OCI-LY3 (cell line): ENCODE results near the gene MAD1L1.
"Not testable (repeated sequence)": the region's sequence is repeated elsewhere in the genome, so short reads cannot be mapped to it uniquely, and the experiment has no call there.

Source experiments
- H2AFZ ChIP-seq: fragments of 200-600, 300-600 bp; shearing (Covaris generic); 2 replicates; pipeline ENCODE4 v1.6.0; 2014; ENCODE audit warnings: antibody characterized with exemption, low read depth, low read length
- H3K27ac ChIP-seq: fragments of 200-600, 300-600 bp; sonication (generic); 2 replicates; pipeline ENCODE4 v1.5.1; 2014; ENCODE audit warnings: mild to moderate bottlenecking, low read length, moderate library complexity, mixed read lengths
- H3K27me3 ChIP-seq: fragments of 200-600, 300-600 bp; sonication (generic); 2 replicates; pipeline ENCODE4 v1.6.1; 2014; ENCODE audit warnings: low read depth, low read length, mixed read lengths
- H3K36me3 ChIP-seq: fragments of 200-600, 300-600 bp; sonication (generic); replicated peaks from 2 replicates; pipeline ENCODE3; 2014; ENCODE audit warnings: low read depth, low read length, mixed read lengths
- H3K4me1 ChIP-seq: fragments of 300-600, 200-600 bp; sonication (generic); 2 replicates; pipeline ENCODE4 v1.6.1; 2014; ENCODE audit warnings: low read length, mixed read lengths
- H3K4me2 ChIP-seq: fragments of 200-600, 300-600 bp; sonication (generic); 2 replicates; pipeline ENCODE4 v1.6.1; 2014; ENCODE audit warnings: low read length, mixed read lengths
- H3K4me3 ChIP-seq: fragments of 300-600, 200-600 bp; sonication (generic); 2 replicates; pipeline ENCODE4 v1.5.1; 2014; ENCODE audit warnings: antibody characterized with exemption, mild to moderate bottlenecking, low read length, moderate library complexity
- H3K79me2 ChIP-seq: fragments of 300-600, 200-600 bp; shearing (Covaris generic); 2 replicates; pipeline ENCODE4 v1.6.1; 2014; ENCODE audit warnings: mild to moderate bottlenecking, low read length, mixed read lengths
- H3K9ac ChIP-seq: fragments of 300-600, 200-600 bp; shearing (Covaris generic); 2 replicates; pipeline ENCODE4 v1.6.0; 2014; ENCODE audit warnings: mild to moderate bottlenecking, low read length, moderate library complexity
- H3K9me3 ChIP-seq: fragments of 200-600, 300-600 bp; shearing (Covaris generic); 2 replicates; pipeline ENCODE4 v1.6.1; 2014; ENCODE audit warnings: low read length, mixed read lengths; ENCODE audit not compliant: insufficient read depth
- H4K20me1 ChIP-seq: fragments of 200-600, 300-600 bp; sonication (generic); 2 replicates; pipeline ENCODE4 v1.6.1; 2016; ENCODE audit warnings: low read length, mixed read lengths; ENCODE audit not compliant: insufficient read depth
- CTCF ChIP-seq: fragments of 200-600, 300-600 bp; sonication (generic); IDR thresholded peaks from 2 replicates; pipeline ENCODE4 v1.5.1; 2014; ENCODE audit warnings: antibody characterized with exemption, low read length, low read depth
- EZH2phosphoT487 ChIP-seq: fragments of 200-600 bp; shearing (Covaris generic); IDR thresholded peaks from 2 replicates; pipeline ENCODE4 v1.6.1; 2018; ENCODE audit warnings: antibody characterized with exemption, mixed run types, low read depth

The MAD1L1 gene

GRCh38 chr7:1875392-1876199 is 357.1 kb downstream of the MAD1L1 start:
- not testable (repeated sequence) for H2AFZ ChIP-seq, H4K20me1 ChIP-seq, H3K79me2 ChIP-seq, H3K36me3 ChIP-seq, H3K9ac ChIP-seq, H3K4me2 ChIP-seq, H3K4me1 ChIP-seq, H3K4me3 ChIP-seq, H3K27me3 ChIP-seq, H3K9me3 ChIP-seq, H3K27ac ChIP-seq

GRCh38 chr7:1874590-1875391 is 358.0 kb downstream of the MAD1L1 start:
- H3K9me3 ChIP-seq, H2AFZ ChIP-seq, H3K4me1 ChIP-seq, H3K27ac ChIP-seq, H3K36me3 ChIP-seq, H3K9ac ChIP-seq, H3K4me2 ChIP-seq, H3K27me3 ChIP-seq, H4K20me1 ChIP-seq, H3K4me3 ChIP-seq, H3K79me2 ChIP-seq: not testable (repeated sequence)

- TF ChIP-seq CTCF (no peak), EZH2phosphoT487 (no peak)
- H3K4me3 ChIP-seq: no peak overlapping the region
- H4K20me1 ChIP-seq: no peaks in the 10 kb centered on the region
- H3K4me2 ChIP-seq: no peak overlapping the region
- H3K4me1 ChIP-seq: no peaks in the 10 kb centered on the region
- no peaks in the 10 kb centered on the region for H3K27me3 ChIP-seq
- H2AFZ ChIP-seq: no peak overlapping the region
- no peaks in the 10 kb centered on the region for H3K79me2 ChIP-seq
- H3K9ac ChIP-seq: no peak overlapping the region
- H3K9me3 ChIP-seq: no peaks in the 10 kb centered on the region
- no peak overlapping the region for H3K27ac ChIP-seq
- H3K36me3 ChIP-seq: peaks cover 4% of the 10 kb centered on the region
Observed at GRCh38 chr7:1873857-1874589, 358.7 kb downstream of the MAD1L1 start.

- H3K36me3 ChIP-seq: peaks cover 4% of the 10 kb centered on the region
- no peaks in the 10 kb centered on the region for H3K27me3 ChIP-seq
- no peak overlapping the region for H2AFZ ChIP-seq
- no peak overlapping the region for H3K9ac ChIP-seq
- no peaks in the 10 kb centered on the region for H4K20me1 ChIP-seq
- no peaks in the 10 kb centered on the region for H3K79me2 ChIP-seq
- no peak overlapping the region for H3K4me3 ChIP-seq
- no peaks in the 10 kb centered on the region for H3K9me3 ChIP-seq
- no peak overlapping the region for H3K27ac ChIP-seq
- TF ChIP-seq CTCF (no peak), EZH2phosphoT487 (no peak)
- no peak overlapping the region for H3K4me2 ChIP-seq
- no peaks in the 10 kb centered on the region for H3K4me1 ChIP-seq
Observed at GRCh38 chr7:1873421-1873820, 359.3 kb downstream of the MAD1L1 start.

- Histone ChIP-seq H3K4me2 (no peak overlapping the region), H3K4me3 (no peak overlapping the region), H4K20me1 (no peaks in the 10 kb centered on the region), H3K9me3 (no peaks in the 10 kb centered on the region), H3K9ac (no peak overlapping the region), H2AFZ (no peak overlapping the region), H3K4me1 (no peaks in the 10 kb centered on the region), H3K79me2 (no peaks in the 10 kb centered on the region), H3K27ac (no peak overlapping the region), H3K36me3 (peaks cover 4% of the 10 kb centered on the region), H3K27me3 (no peaks in the 10 kb centered on the region)
- TF ChIP-seq CTCF: no peak
- TF ChIP-seq EZH2phosphoT487: no peak
Observed at GRCh38 chr7:1873070-1873405, 359.7 kb downstream of the MAD1L1 start.
